GM19025 (cell line): ENCODE measurements around the gene FADD.

ENCODE experiments used
- ATAC-seq: cut with Tn5 transposase; IDR thresholded peaks from one replicate; pipeline ENCODE4 v1.9.1; 2021; ENCODE audit warnings: mild to moderate bottlenecking, low read depth, moderate library complexity; ENCODE audit not compliant: unreplicated experiment

Gene FADD

GRCh38 chr11:70229737-70230136 is 26.6 kb downstream of the FADD start:
- ATAC-seq, result no peak

DNA sequence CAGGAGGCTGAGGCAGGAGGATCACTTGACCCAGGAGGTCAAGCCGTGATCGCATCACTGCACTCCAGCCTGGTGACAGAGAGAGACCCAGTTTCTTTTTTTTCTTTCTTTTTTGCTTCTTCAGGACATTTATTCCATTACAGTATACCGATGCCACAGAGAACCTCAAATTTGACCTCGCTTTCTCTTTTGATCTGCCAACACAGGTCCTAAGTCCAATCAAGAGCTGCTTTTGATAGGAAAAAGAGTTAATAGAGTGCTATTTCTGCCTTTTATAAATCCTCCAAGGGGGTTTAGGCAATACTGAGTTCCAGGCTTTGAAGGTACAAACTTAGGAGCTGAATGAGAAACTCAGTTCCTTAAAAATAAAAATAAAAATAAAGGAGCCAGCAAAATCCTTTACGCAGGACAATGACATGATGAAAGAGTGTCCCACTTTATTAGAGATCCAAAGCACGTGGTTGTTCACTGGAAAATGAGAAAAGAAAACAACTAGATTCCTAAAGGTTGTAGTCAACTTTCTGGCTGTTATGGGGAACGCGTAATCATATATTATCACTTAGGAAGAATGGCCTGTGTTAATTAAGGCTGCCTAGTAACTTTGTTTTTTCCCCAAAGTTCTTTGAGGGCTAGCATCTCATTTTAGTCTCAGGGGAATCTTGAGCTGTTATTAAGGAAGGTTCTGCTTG is 27.2 kb downstream of the FADD start:
- ATAC-seq, result no peak

- no peak for ATAC-seq
These were observed 28.0 kb downstream of the FADD start for GRCh38 chr11:70230840-70231710.

DNA sequence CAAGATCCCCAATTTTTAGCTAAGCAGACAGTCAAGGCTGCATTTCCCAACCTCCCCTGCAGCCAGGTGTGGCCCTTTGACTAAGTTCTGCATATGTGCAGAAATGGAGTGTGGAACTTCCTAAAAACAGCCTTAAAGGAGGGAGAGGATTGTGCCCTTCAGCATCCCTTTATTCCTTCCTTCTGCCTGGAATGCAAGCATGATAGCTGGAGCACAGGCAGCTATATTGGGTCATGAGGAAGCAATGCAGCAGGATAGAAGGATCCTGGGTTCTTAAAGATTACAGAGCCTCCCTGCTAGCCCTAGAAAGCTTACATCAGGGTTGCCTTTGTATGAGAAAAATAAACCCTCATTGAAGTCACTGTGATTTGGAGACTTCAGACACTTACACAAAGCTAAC is 29.9 kb downstream of the FADD start:
- ATAC-seq, result no peak

GRCh38 chr11:70233511-70233934 is 30.4 kb downstream of the FADD start:
- no peak for ATAC-seq

DNA sequence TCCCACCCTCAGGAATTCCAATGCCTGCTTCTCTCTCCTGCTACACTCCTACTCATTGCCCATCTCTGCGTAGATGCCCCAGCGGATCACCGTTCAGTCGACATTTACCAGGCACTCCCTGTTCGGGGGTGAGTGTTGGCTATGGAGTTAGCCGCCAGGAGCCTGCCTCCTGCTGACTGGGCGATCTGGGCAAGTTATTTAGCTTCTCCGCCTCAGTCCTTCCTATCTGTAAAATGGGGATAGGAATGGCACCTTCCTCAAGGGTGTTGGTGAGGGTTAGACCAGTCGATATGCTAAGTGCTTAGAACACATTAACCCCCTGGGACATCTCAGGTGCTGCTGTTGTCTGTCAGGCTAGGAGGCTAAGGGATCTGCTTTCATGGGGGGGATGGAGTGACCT is 30.9 kb downstream of the FADD start:
- no peak for ATAC-seq

DNA sequence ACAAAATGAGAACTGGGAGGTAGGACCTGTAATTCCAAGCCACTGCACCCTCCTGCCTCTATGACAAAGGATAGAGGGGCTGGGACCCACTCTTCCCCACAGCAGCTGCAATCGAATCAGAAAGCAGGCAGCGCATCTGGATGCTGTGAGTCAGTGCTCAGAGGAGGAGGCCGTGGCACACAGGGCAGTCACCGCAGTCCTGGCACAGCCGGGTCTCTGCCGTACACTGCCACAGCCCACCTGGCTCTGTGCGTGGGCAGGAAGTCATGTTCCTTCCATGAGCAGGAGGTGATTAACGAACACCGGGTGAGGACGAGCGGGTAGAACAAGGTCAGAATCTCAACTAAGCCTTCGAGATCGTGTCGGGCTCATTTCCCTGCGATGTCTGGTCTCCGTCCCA is 37.2 kb downstream of the FADD start:
- ATAC-seq, result no peak

- no peak for ATAC-seq
These were observed 38.6 kb downstream of the FADD start for GRCh38 chr11:70241709-70242108.

GRCh38 chr11:70242885-70243284 is 39.8 kb downstream of the FADD start:
- ATAC-seq, result no peak

DNA sequence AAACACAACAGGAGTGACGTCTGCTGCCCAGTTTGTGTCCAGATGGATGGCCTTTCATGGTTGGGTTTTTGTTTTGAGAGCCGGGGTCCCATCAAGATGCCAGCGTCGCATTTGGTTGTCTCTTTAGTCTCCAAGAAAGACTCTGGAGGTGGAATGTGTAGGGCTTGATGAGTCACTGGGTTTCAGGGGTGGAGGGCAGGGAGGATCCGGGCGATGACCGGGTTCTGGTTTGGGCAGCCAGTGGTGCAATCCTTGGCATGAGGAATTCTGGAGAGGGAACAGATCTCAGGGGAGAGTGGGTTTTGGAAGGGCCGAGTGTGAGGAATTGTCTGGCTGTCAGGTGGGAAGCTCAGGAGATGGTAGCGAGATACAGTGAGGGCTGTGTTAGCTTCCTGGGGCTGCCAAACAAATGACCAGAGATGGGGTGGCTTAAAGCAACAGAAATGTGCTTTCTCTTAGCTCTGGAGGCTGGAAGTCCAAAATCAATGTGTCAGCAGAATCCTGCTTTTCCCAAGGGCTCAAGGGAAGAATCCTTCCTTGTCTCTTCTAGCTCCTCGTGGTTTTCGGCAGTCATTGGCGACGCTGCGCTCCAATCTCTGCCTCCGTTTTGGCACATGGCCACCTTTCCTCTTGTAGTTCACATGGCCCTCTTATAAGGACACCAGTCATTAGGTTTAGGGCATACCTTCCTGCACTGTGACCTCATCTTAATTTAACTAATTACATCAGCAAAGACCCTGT is 41.0 kb downstream of the FADD start:
- ATAC-seq, result no peak

- ATAC-seq, result no peak
These were observed 41.6 kb downstream of the FADD start for GRCh38 chr11:70244698-70245097.

GRCh38 chr11:70246196-70246595 is 43.1 kb downstream of the FADD start:
- no peak for ATAC-seq

DNA sequence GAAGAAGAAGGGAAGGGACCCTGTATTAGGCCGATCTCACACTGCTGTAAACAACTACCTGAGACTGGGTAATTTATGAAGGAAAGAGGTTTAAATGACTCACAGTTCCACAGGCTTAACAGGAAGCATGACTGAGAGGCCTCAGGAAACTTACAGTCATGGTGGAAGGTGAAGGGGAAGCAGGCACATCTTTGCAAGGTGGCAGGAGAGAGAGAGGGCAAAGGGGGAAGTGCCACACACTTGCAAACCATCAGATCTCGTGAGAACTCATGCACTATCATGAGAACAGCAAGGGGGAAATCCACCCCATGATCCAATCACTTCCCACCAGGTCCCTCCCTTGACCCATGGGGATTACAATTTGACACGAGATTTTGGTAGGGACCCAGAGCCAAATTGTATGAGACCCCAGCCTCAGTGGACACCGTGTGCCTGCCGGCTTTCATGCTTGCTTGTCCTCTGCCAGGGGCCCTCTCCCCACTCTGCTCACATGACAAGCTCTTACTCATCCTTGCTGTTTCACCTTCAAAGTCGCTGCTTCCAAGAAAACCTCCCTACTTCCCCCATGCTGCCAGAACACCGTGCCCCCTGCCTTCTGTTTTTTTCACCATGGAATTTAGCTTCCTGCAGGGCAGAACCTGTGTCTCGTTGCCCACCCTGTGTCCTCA is 44.1 kb downstream of the FADD start:
- ATAC-seq, result no peak

DNA sequence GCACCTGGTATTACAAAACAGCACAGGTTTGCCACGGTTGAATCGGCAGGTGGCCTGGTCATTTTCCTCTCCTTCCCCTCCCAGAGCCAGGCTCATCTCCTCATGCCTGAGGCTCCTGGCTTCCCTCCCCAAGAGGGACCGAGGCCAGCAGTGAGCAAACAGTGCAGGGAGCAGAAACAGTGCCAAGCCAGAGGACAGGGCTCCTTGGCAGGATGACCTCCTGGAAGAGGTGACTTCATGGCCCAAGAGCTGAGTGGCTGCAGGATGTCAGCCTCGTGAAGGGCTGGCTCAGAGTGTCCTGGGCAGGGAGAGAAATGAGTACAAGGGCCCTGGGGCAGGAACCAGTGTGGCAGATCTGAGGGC is 44.6 kb downstream of the FADD start:
- ATAC-seq, result no peak

DNA sequence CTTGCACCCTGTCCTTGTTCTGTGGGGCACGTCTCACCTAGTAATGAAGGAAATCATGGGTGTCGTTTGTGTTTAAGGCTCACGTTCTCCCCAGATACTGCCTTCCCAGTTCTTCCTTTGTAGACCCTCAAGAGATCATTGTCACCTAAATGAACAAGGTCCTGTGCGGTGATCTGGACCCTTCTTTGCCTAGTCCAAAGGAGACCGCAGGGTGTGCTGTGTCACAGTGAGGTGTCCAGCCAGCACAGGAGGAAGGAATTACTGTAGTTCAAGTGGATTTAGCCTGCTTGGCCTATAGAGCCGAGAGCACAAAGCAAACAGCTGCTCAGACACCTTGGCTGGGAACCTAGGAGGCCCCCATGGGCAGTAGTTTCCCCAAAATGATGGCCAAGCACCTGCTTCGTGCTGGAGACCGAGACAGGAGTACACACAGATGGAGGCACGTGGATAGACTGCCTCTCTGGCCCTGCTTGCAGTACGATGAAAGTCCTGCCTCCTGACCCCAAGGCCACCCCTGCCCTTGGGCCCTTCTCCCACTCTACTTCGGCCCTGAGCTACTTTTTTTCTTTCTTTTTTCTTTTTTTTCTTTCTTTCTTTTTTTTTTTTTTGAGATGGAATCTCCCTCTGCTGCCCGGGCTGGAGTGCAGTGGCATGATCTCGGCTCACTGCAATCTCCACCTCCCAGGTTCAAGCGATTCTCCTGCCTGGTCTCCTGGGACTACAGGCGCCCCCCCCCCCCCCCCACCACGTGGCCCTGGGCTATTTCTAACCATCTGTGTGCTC is 48.0 kb downstream of the FADD start:
- no peak for ATAC-seq

- no peak for ATAC-seq
These were observed 48.7 kb downstream of the FADD start for GRCh38 chr11:70251659-70252321.

DNA sequence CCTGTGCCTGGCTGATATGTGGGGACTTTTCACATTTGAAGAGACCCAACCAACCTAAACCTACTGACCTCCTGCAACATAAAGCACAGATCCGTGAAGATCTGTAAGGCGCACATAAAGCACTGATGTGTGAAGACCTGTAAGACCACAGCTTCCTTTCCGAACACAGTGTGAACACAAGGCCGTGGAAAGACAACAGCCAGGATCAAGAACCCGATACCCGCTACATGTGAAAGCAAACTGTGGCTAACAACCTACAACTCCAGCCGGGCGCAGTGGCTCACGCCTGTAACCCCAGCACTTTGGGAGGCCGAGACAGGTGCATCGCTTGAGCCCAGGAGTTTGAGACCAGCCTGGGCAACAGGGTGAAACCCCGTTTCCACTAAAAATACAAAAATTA is 49.7 kb downstream of the FADD start:
- ATAC-seq, result no peak

GRCh38 chr11:70255477-70256116 is 52.5 kb downstream of the FADD start:
- ATAC-seq, result no peak
